ENCODE data around the gene ADAMTSL3.

DNA sequence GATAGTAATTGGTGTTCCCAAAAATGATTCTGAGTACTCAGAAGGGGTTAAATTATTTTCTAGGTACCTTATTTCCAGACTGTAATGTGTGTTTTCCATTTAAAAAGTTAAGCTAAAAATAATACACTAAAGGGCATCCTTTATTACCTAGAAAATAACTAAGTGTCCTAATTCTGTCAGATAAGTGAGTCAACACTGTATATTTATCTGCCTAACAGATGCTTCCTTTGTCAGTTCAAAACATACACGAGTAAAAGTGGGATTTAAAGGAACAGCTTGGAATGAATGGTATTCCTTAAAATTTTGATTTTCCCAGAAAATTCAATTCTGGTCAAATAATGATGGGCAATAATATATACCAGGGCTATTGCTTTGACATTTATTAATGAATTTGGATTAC, 78.3 kb downstream of the ADAMTSL3 start:
- no peak for TF ChIP-seq CTCF (IDR thresholded peaks at IDR 0.05; ENCODE audit: low read depth, low read length, poor library complexity, severe bottlenecking)
- TF ChIP-seq EZH2phosphoT487 (IDR thresholded peaks at IDR 0.05; ENCODE audit: borderline replicate concordance, low read length): no peak
